ENCODE results near the gene DPP9.

DNA sequence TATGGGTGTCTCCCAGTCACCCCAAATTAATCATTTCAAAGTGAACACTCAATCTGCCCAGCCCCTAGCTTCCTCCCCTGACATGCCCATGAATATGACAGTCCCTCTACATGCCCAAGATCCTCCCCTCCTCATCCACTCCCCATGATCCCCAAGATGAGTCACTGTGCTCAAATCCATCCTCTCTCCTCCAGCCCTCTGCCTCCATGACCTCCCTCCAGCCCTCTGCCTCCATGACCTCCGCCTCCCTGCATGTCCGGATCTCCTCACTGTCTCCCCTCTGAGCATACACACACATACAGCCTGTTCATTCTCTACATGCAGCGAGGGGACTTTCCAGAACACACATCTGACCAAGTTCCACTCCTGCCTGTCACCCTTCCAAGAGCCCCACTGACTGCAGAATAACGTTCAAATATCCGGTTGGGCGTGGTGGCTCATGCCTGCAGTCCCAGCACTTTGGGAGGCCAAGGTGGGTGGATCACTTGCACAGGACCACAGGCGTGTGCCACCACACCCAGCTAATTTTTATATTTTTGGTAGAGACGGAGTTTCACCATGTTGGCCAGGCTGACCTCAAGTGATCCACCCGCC is 49.5 kb upstream of the DPP9 start:
- TF ChIP-seq, protein P1, sequence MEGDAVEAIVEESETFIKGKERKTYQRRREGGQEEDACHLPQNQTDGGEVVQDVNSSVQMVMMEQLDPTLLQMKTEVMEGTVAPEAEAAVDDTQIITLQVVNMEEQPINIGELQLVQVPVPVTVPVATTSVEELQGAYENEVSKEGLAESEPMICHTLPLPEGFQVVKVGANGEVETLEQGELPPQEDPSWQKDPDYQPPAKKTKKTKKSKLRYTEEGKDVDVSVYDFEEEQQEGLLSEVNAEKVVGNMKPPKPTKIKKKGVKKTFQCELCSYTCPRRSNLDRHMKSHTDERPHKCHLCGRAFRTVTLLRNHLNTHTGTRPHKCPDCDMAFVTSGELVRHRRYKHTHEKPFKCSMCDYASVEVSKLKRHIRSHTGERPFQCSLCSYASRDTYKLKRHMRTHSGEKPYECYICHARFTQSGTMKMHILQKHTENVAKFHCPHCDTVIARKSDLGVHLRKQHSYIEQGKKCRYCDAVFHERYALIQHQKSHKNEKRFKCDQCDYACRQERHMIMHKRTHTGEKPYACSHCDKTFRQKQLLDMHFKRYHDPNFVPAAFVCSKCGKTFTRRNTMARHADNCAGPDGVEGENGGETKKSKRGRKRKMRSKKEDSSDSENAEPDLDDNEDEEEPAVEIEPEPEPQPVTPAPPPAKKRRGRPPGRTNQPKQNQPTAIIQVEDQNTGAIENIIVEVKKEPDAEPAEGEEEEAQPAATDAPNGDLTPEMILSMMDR (IDR thresholded peaks at IDR 0.05; ENCODE audit: low read depth, low read length), result no peak
- TF ChIP-seq EZH2phosphoT487 (IDR thresholded peaks at IDR 0.05; ENCODE audit: low read depth), result no peak
